ENCODE measurements around the gene KCNQ2.

DNA sequence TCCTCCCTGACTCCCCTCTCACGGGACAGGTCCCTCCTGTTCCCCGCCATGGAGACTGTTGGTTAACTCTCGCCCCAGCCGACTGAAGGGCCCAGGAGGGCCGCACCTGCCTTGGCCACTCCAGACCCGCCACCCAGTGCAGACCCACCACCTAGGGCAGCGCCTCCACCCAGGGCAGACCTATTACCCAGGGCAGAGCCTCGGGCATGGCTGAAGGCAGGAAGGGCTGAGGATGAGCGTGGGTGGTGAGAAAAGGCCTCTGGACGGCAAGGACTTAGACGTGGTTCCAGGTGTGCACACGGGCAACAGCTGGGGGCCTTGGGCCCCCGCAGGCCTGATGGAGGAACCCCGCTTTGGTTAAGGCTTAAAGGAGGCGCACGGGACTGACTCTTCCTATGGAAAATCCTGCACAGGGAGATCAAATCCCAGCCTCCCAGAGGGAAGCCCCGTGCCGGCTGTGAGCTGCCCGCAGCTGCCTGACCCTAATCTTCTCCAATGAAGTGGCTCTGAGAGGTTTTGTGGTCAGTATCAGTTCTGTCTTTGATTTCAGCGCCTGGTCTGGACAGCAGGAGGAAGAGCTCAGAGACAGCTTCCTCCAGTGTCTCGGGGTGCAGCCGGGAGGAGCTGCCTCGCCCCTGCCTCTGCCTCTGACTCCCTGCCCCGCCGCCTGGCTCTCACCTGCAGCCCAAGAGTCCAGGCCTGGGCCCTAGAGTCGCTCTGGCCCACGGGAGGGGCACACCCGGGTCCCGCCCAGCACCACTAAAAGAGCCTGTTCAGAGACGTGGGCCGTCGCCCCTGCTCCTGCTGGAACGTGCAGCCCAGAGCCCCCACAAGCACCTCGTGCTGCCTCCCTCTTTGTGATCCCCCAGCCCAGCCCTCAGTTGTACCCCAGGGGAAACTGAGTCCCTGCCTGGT is 99.2 kb downstream of the KCNQ2 start:
- TF ChIP-seq, protein P1, sequence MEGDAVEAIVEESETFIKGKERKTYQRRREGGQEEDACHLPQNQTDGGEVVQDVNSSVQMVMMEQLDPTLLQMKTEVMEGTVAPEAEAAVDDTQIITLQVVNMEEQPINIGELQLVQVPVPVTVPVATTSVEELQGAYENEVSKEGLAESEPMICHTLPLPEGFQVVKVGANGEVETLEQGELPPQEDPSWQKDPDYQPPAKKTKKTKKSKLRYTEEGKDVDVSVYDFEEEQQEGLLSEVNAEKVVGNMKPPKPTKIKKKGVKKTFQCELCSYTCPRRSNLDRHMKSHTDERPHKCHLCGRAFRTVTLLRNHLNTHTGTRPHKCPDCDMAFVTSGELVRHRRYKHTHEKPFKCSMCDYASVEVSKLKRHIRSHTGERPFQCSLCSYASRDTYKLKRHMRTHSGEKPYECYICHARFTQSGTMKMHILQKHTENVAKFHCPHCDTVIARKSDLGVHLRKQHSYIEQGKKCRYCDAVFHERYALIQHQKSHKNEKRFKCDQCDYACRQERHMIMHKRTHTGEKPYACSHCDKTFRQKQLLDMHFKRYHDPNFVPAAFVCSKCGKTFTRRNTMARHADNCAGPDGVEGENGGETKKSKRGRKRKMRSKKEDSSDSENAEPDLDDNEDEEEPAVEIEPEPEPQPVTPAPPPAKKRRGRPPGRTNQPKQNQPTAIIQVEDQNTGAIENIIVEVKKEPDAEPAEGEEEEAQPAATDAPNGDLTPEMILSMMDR (IDR thresholded peaks at IDR 0.05) = no peak
- TF ChIP-seq POLR2A (IDR thresholded peaks at IDR 0.05) = no peak
- no peak for TF ChIP-seq POLR2AphosphoS5 (IDR thresholded peaks at IDR 0.05)

Data from gastroesophageal sphincter (tissue), 3 donors.